Measurements from ENCODE around the gene RASA3. TPM values are rescaled to one million over a fixed set of nuclear protein-coding genes. Genes with fewer than 3 reads are reported as not detected.

Gene RASA3
- total RNA-seq, 1 experiment from 2014 or later = 10.0 TPM

GRCh38 chr13:114065141-114065925 lies 67.1 kb downstream of the RASA3 start:
- H4K20me1 ChIP-seq (ENCODE audit: insufficient read depth) = no peaks in the 10 kb centered on the region
- peak overlapping the region; percentile 58; the same call in 1 of the 2 replicates for H2AFZ ChIP-seq
- peaks cover 26% of the 10 kb centered on the region for H3F3A ChIP-seq (ENCODE audit: insufficient read depth, low read depth)
- peaks cover 18% of the 10 kb centered on the region for H3K79me2 ChIP-seq (ENCODE audit: low read depth)
- intact Hi-C loops (cut with micrococcal nuclease; ENCODE audit: unreplicated experiment) = loop anchor here (1.0 to 10.0 kb wide), 8 partner anchors 13 to 231 kb away; no protein-coding TSS in a partner anchor
- CTCF ChIA-PET = interaction anchor here (0.6 to 1.1 kb wide), 3 partner anchors 84 to 1197 kb away, joined by 3 to 4 read pairs (median 4); no protein-coding TSS in a partner anchor
- BruUV-seq (replicated peaks) = no TSS peak
- H3K4me2 ChIP-seq = peak overlapping the region; percentile 92
- TF ChIP-seq CTCF (conservative IDR thresholded peaks at IDR 0.05) (no peak), EZH2 (IDR thresholded peaks at IDR 0.05; ENCODE audit: low read depth) (no peak)
- peak overlapping the region; percentile 92 for H3K27ac ChIP-seq
- peak; percentile 98 to 99 for DNase-seq
- H3K4me3 ChIP-seq = peak overlapping the region; percentile 53
- H3K9me2 ChIP-seq (ENCODE audit: insufficient read depth) = no peaks in the 10 kb centered on the region
- POLR2A ChIA-PET (ENCODE audit: unreplicated experiment) = interaction anchor here (0.6 to 0.7 kb wide), 3 partner anchors 34 to 204 kb away, joined by 3 to 20 read pairs (median 6); no protein-coding TSS in a partner anchor
- H3K36me3 ChIP-seq (ENCODE audit: low read depth) = no peaks in the 10 kb centered on the region
- no peaks in the 10 kb centered on the region for H3K27me3 ChIP-seq (ENCODE audit: insufficient read depth, low read depth)
- no peaks in the 10 kb centered on the region for H3K9me3 ChIP-seq (ENCODE audit: insufficient read depth, low read depth)
- H3K4me1 ChIP-seq (replicated peaks; ENCODE audit: insufficient read depth) = peaks cover 61% of the 10 kb centered on the region

GRCh38 chr13:114064450-114065140 lies 67.8 kb downstream of the RASA3 start:
- Histone ChIP-seq H3K79me2 (ENCODE audit: low read depth) (peaks cover 18% of the 10 kb centered on the region), H3K27ac (peak overlapping the region; percentile 92), H3K9me2 (ENCODE audit: insufficient read depth) (no peaks in the 10 kb centered on the region), H3F3A (ENCODE audit: insufficient read depth, low read depth) (peaks cover 26% of the 10 kb centered on the region), H2AFZ (peak overlapping the region; percentile 61), H3K36me3 (ENCODE audit: low read depth) (no peaks in the 10 kb centered on the region), H3K4me2 (peak overlapping the region; percentile 92), H3K27me3 (ENCODE audit: insufficient read depth, low read depth) (no peaks in the 10 kb centered on the region), H3K9me3 (ENCODE audit: insufficient read depth, low read depth) (no peaks in the 10 kb centered on the region), H3K4me3 (peak overlapping the region; percentile 53), H3K4me1 (replicated peaks; ENCODE audit: insufficient read depth) (peaks cover 61% of the 10 kb centered on the region), H4K20me1 (ENCODE audit: insufficient read depth) (no peaks in the 10 kb centered on the region)
- CTCF ChIA-PET = interaction anchor here (1.1 kb wide), 1 partner anchor 84 kb away, joined by 4 read pairs; no protein-coding TSS in a partner anchor
- peak in 1 of 2 experiments; percentile 44 for DNase-seq
- intact Hi-C loops (cut with micrococcal nuclease; ENCODE audit: unreplicated experiment) = loop anchor here (1.0 to 10.0 kb wide), 8 partner anchors 14 to 230 kb away; no protein-coding TSS in a partner anchor
- POLR2A ChIA-PET (ENCODE audit: unreplicated experiment) = interaction anchor here (0.6 to 0.7 kb wide), 2 partner anchors 148 to 203 kb away, joined by 3 to 6 read pairs; no protein-coding TSS in a partner anchor
- TF ChIP-seq CTCF (conservative IDR thresholded peaks at IDR 0.05) (no peak), EZH2 (IDR thresholded peaks at IDR 0.05; ENCODE audit: low read depth) (no peak)
- TSS peak; percentile 99 for BruUV-seq (replicated peaks)
